Trophoblast cell (in vitro differentiated cells and primary cell): ENCODE measurements around the gene CLN5.
"Not testable (repeated sequence)": the region's sequence is repeated elsewhere in the genome, so short reads cannot be mapped to it uniquely, and the experiment has no call there.

Experiments used
- DNase-seq, 2 donors: peaks; one replicate each; pipeline ENCODE4 v3.0.0-alpha.2; 2016
- H2AFZ ChIP-seq: 2 replicates; pipeline ENCODE4 v1.6.1; 2013; ENCODE audit warnings: low read length, moderate library complexity, mild to moderate bottlenecking; ENCODE audit not compliant: insufficient read depth, poor library complexity
- H2AK5ac ChIP-seq: 2 replicates; pipeline ENCODE4 v1.6.1; 2013; ENCODE audit warnings: mild to moderate bottlenecking, low read length
- H2BK120ac ChIP-seq: 2 replicates; pipeline ENCODE4 v1.6.1; 2013; ENCODE audit warnings: low read length, mild to moderate bottlenecking, moderate library complexity; ENCODE audit not compliant: insufficient read depth, poor library complexity
- H2BK12ac ChIP-seq: 2 replicates; pipeline ENCODE4 v1.6.1; 2013; ENCODE audit warnings: mild to moderate bottlenecking, low read length, moderate library complexity
- H2BK5ac ChIP-seq: 2 replicates; pipeline ENCODE4 v1.6.1; 2013; ENCODE audit warnings: low read length, low read depth, moderate library complexity, mild to moderate bottlenecking; ENCODE audit not compliant: poor library complexity
- H3K14ac ChIP-seq: 2 replicates; pipeline ENCODE4 v1.6.1; 2013; ENCODE audit warnings: mild to moderate bottlenecking, low read length
- H3K18ac ChIP-seq: 2 replicates; pipeline ENCODE4 v1.6.1; 2013; ENCODE audit warnings: mild to moderate bottlenecking, low read length
- H3K23ac ChIP-seq: 2 replicates; pipeline ENCODE4 v1.6.1; 2013; ENCODE audit warnings: low read length
- H3K27ac ChIP-seq: 2 replicates; pipeline ENCODE4 v1.5.1; 2013; ENCODE audit warnings: low read depth, mild to moderate bottlenecking, inconsistent platforms, low read length, moderate library complexity
- H3K27me3 ChIP-seq: 2 replicates; pipeline ENCODE4 v1.6.1; 2013; ENCODE audit warnings: inconsistent platforms, mild to moderate bottlenecking, low read length, moderate library complexity; ENCODE audit not compliant: insufficient read depth
- H3K36me3 ChIP-seq, 2 experiments: 1 replicate in 1 of 2; 2 replicates in 1 of 2; pipeline ENCODE4 v1.6.1; 2013; ENCODE audit warnings: low read length in 2 of 2, mild to moderate bottlenecking in 2 of 2, moderate library complexity in 1 of 2; ENCODE audit not compliant: insufficient read depth in 2 of 2, control insufficient read depth in 1 of 2
- H3K4ac ChIP-seq: 2 replicates; pipeline ENCODE4 v1.6.1; 2013; ENCODE audit warnings: low read depth, mild to moderate bottlenecking, low read length, moderate library complexity
- H3K4me1 ChIP-seq, 2 experiments: 1 replicate in 1 of 2; 2 replicates in 1 of 2; pipeline ENCODE4 v1.6.1; 2013; ENCODE audit warnings: low read length in 2 of 2, mild to moderate bottlenecking in 2 of 2, moderate library complexity in 1 of 2; ENCODE audit not compliant: insufficient read depth in 2 of 2, control insufficient read depth in 1 of 2
- H3K4me2 ChIP-seq: 2 replicates; pipeline ENCODE4 v1.6.1; 2013; ENCODE audit warnings: inconsistent platforms, mild to moderate bottlenecking, low read length, moderate library complexity
- H3K4me3 ChIP-seq: 2 replicates; pipeline ENCODE4 v1.5.1; 2013; ENCODE audit warnings: mild to moderate bottlenecking, low read depth, low read length, inconsistent platforms
- H3K79me1 ChIP-seq: one replicate; pipeline ENCODE4 v1.6.1; 2013; ENCODE audit warnings: low read length
- H3K79me2 ChIP-seq: 2 replicates; pipeline ENCODE4 v1.6.1; 2013; ENCODE audit warnings: low read length, mild to moderate bottlenecking; ENCODE audit not compliant: control insufficient read depth, insufficient read depth, poor library complexity
- H3K9ac ChIP-seq: 2 replicates; pipeline ENCODE4 v1.6.1; 2013; ENCODE audit warnings: mild to moderate bottlenecking, low read length
- H3K9me3 ChIP-seq: 2 replicates; pipeline ENCODE4 v1.6.1; 2013; ENCODE audit warnings: low read depth, mild to moderate bottlenecking, control low read depth, inconsistent platforms, low read length; ENCODE audit not compliant: insufficient read depth
- H4K12ac ChIP-seq: 2 replicates; pipeline ENCODE4 v1.6.1; 2013; ENCODE audit warnings: low read depth, mild to moderate bottlenecking, low read length, moderate library complexity
- H4K8ac ChIP-seq: 2 replicates; pipeline ENCODE4 v1.6.1; 2013; ENCODE audit warnings: low read depth, mild to moderate bottlenecking, low read length, moderate library complexity
- H4K91ac ChIP-seq: one replicate; pipeline ENCODE4 v1.6.1; 2013; ENCODE audit warnings: low read depth, mild to moderate bottlenecking, low read length, moderate library complexity
- WGBS: extraction: QIAGEN DNeasy Blood & Tissue Kit; methylation state at CpG from one replicate; pipeline ENCODE4 v1.1.7; 2013; ENCODE audit warnings: missing lambda C conversion rate; ENCODE audit not compliant: insufficient read length, insufficient coverage; ENCODE audit errors: extremely low coverage; 5-methylcytosine and 5-hydroxymethylcytosine counted together

The CLN5 gene

DNA sequence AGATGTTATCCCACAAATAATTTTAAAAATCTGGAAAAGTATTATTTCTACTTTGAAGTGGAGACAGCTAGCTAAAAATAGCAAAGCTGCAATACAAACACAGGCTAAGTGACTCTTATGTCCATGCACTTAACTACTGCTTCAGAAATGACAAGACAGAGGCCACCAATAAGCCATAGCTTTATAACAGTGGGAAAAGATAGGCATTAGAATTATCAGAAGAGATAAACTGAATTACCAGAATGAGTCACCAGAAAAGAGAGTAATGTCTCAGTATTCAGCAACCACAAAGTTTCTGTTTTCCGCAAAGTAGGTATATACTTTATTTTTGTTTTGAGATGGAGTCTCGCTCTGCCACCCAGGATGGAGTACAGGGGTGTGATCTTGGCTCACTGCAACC is 17.1 kb downstream of the CLN5 start:
- Histone ChIP-seq H3K9ac (no peak overlapping the region), H3K18ac (no peak overlapping the region), H3K36me3 (peaks cover 17 to 31% of the 10 kb centered on the region in 2 experiments), H3K9me3 (no peaks in the 10 kb centered on the region), H3K79me2 (no peaks in the 10 kb centered on the region), H2BK12ac (no peak overlapping the region), H2BK120ac (no peak overlapping the region), H3K23ac (no peak overlapping the region), H3K14ac (no peak overlapping the region), H3K4me3 (no peak overlapping the region), H3K4me1 (no peaks in the 10 kb centered on the region), H3K27me3 (no peaks in the 10 kb centered on the region), H4K91ac (no peak overlapping the region), H3K4ac (no peak overlapping the region), H2AK5ac (no peak overlapping the region), H4K8ac (no peak overlapping the region), H3K27ac (no peak overlapping the region), H4K12ac (no peak overlapping the region), H3K79me1 (no peaks in the 10 kb centered on the region), H3K4me2 (no peak overlapping the region), H2AFZ (no peak overlapping the region), H2BK5ac (no peak overlapping the region)
- DNase-seq, result no peak
- WGBS, result no CpG with 5 or more reads among the region's 2 CpGs

DNA sequence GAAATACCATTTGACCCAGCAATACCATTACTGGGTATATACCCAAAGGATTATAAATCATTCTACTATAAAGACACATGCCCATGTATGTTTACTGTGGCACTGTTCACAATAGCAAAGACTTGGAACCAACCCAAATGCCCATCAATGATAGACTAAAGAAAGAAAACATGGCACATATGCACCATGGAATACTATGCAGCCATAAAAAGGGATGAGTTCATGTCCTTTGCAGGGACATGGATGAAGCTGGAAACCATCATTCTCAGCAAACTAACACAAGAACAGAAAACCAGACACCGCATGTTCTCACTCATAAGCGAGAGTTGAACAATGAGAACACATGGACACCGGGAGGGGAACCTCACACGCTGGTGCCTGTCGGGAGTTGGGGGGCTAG is 17.8 kb downstream of the CLN5 start:
- not testable (repeated sequence) for H3K79me1 ChIP-seq, H3K18ac ChIP-seq, H2BK120ac ChIP-seq, H2BK12ac ChIP-seq, DNase-seq, H3K23ac ChIP-seq, H4K8ac ChIP-seq, H4K12ac ChIP-seq, H3K14ac ChIP-seq, H3K79me2 ChIP-seq, H3K4me1 ChIP-seq, H3K4ac ChIP-seq, H2AK5ac ChIP-seq, H3K4me2 ChIP-seq, H3K9ac ChIP-seq, H2AFZ ChIP-seq, H3K27ac ChIP-seq, H3K27me3 ChIP-seq, H3K9me3 ChIP-seq, H2BK5ac ChIP-seq, H3K4me3 ChIP-seq, H4K91ac ChIP-seq
- WGBS, result no CpG with 5 or more reads among the region's 5 CpGs
- H3K36me3 ChIP-seq, result peaks cover 17 to 35% of the 10 kb centered on the region in 2 experiments

DNA sequence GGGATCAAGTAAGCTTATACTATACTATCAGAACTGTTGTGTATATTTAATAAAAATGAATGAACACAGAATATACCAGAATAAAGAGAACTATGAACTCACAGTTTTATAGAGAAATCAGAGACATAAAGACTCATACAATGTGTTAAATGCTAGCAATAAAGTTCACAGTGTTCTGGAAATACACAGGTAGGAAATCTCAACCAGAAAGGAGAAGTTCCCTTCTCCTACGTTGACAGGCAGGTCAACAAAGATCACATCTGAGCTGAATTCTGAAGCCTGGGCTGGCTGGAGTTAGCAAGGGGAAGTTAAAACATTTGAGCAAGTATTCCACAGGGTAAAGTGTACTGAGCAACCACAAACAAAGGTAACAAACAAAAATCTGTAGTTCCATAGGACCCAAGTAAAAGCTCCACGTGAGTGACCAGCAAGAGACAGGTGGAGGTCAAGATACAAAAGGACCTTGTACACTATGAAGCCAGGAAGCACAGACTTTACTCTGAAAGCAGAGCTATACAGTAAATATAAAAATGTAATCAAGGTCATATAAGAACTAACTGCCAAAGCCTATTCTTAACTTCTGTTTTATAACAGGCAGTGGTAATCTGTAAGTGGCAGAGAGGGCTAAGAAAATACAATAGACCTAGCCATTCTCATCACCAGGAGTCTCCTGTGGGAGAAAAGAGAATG is 22.1 kb downstream of the CLN5 start:
- H3K27me3 ChIP-seq, result no peaks in the 10 kb centered on the region
- no peak overlapping the region for H2BK120ac ChIP-seq
- no peak overlapping the region for H3K23ac ChIP-seq
- no peak overlapping the region for H3K27ac ChIP-seq
- H4K12ac ChIP-seq, result no peak overlapping the region
- H4K91ac ChIP-seq, result no peak overlapping the region
- no peak overlapping the region for H3K18ac ChIP-seq
- H3K14ac ChIP-seq, result no peak overlapping the region
- no peak for DNase-seq
- no peak overlapping the region for H2BK5ac ChIP-seq
- H3K4me3 ChIP-seq, result no peak overlapping the region
- no peaks in the 10 kb centered on the region for H3K79me1 ChIP-seq
- no peak overlapping the region for H3K4me2 ChIP-seq
- no peak overlapping the region for H4K8ac ChIP-seq
- peaks cover 2% of the 10 kb centered on the region for H3K79me2 ChIP-seq
- H3K4me1 ChIP-seq, result no peaks in the 10 kb centered on the region
- H3K36me3 ChIP-seq, result peaks cover 17 to 33% of the 10 kb centered on the region in 2 experiments
- WGBS, result no CpG with 5 or more reads among the region's 2 CpGs
- no peak overlapping the region for H2AFZ ChIP-seq
- no peaks in the 10 kb centered on the region for H3K9me3 ChIP-seq
- no peak overlapping the region for H3K9ac ChIP-seq
- H2AK5ac ChIP-seq, result no peak overlapping the region
- no peak overlapping the region for H2BK12ac ChIP-seq
- H3K4ac ChIP-seq, result no peak overlapping the region

DNA sequence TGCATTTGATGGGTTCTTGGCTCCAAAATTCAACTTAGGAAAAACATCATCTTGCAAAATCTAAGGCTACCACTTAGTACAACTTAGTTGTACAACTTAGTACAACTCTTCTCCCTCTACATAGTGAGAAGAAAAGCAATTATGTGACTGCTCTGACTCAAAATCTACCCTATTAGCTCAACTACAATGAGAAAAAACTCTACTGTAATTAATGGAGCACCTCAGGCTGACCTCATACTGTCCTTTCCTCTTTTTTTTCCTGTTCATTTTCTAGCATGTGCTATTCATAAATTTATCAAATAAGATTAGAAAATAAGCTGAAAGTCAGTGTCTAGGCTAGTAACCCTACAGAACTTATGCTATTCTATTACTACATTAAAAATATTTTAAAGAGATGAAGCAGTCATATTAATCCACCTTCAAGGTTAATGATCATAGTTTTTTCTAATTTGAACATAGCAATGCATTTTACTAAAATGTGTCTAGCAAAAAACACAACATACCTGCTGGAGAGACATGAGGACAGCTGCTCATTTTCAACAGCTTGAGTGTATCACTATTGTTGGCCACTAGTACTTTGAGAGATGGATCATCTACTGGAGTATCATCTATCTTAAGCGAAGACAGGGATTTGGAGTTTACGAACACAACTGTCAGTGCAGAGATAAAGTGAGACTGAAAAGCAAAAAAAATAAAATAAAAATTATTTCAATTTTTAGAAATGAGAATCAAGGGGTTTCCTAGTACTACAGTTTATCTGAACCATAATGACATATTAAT is 23.2 kb downstream of the CLN5 start:
- Histone ChIP-seq H2BK12ac (no peak overlapping the region), H3K79me1 (no peaks in the 10 kb centered on the region), H3K23ac (no peak overlapping the region), H2BK120ac (no peak overlapping the region), H3K14ac (no peak overlapping the region), H3K4me2 (no peak overlapping the region), H3K4me3 (no peak overlapping the region), H4K91ac (no peak overlapping the region), H3K27me3 (no peaks in the 10 kb centered on the region), H4K8ac (no peak overlapping the region), H3K4ac (no peak overlapping the region), H3K36me3 (peaks cover 13 to 31% of the 10 kb centered on the region in 2 experiments), H3K9ac (no peak overlapping the region), H2AK5ac (no peak overlapping the region), H3K27ac (no peak overlapping the region), H3K18ac (no peak overlapping the region), H2BK5ac (no peak overlapping the region), H4K12ac (no peak overlapping the region), H3K9me3 (no peaks in the 10 kb centered on the region), H3K79me2 (peaks cover 2% of the 10 kb centered on the region), H2AFZ (no peak overlapping the region), H3K4me1 (no peaks in the 10 kb centered on the region)
- DNase-seq, result no peak
- WGBS, result no CpG with 5 or more reads among the region's 2 CpGs
